ENCODE measurements around the gene VTCN1. TPM values are rescaled to one million over a fixed set of nuclear protein-coding genes. Genes with fewer than 3 reads are reported as not detected.
A peak's percentile ranks its signal among the peaks of the same experiment; 100 is the strongest.
"Not testable (repeated sequence)": the region's sequence is repeated elsewhere in the genome, so short reads cannot be mapped to it uniquely, and the experiment has no call there.

VTCN1 gene
- total RNA-seq (2021; ENCODE audit: unreplicated experiment), result not detected
- polyA plus RNA-seq (2012; ENCODE audit: insufficient read length), result not detected
- percentile 23 among the genes with signal in this experiment for Bru-seq, nascent RNA
- BruChase-seq, experiment 1, labeled RNA remaining after a 2-hour chase, result percentile 27 among the genes with signal in this experiment
- BruChase-seq, experiment 2, labeled RNA remaining after a 6-hour chase, result percentile 27 among the genes with signal in this experiment
- long read RNA-seq, result 0 reads

GRCh38 chr1:117210831-117211261, at the start of gene VTCN1:
Gene VTCN1 (minus strand): TSS chr1:117210927. CDS start chr1:117210855, 72 bp downstream.
- no peaks in the 10 kb centered on the region for H3K4me1 ChIP-seq (ENCODE audit: control insufficient read depth, insufficient read depth, low read length)
- H3K9me3 ChIP-seq (ENCODE audit: control insufficient read depth, insufficient read depth, low read depth, low read length), result no peaks in the 10 kb centered on the region
- H3K36me3 ChIP-seq (ENCODE audit: control insufficient read depth, insufficient read depth, low read length), result no peaks in the 10 kb centered on the region
- ATAC-seq (no peak), DNase-seq (ENCODE audit: low read depth, low spot score) (no peak)
- intact Hi-C loops (cut with micrococcal nuclease; ENCODE audit: unreplicated experiment) (no loop called here), in situ Hi-C loops (cut with HindIII; ENCODE audit: low pct_unique_long_range_greater_than_20kb, low sequenced_read_pairs) (no loop called here)
- ChIA-PET CTCF (no interaction called here), POLR2A (no interaction called here)
- H3K4me3 ChIP-seq (ENCODE audit: low read depth in 2 of 2, low read length in 2 of 2), result no peak within 1 kb of the TSS
- H3K27me3 ChIP-seq (ENCODE audit: control insufficient read depth, insufficient read depth, low read length), result no peaks in the 10 kb centered on the region
- no peak within 1 kb of the TSS for H3K27ac ChIP-seq (ENCODE audit: low read length)
- TF ChIP-seq CTCF (IDR thresholded peaks at IDR 0.05), result no peak
- no peak for TF ChIP-seq SIN3A (IDR thresholded peaks at IDR 0.05; ENCODE audit: borderline replicate concordance, insufficient read depth, low read depth, low read length)
- TF ChIP-seq REST (IDR thresholded peaks at IDR 0.05; ENCODE audit: insufficient read depth in 1 of 2, low read depth in 2 of 2, low read length in 1 of 2), result no peak
- TF ChIP-seq TCF7L2 (IDR thresholded peaks at IDR 0.05; ENCODE audit: low read depth, low read length), result no peak
- TF ChIP-seq POLR2AphosphoS5 (IDR thresholded peaks at IDR 0.05; ENCODE audit: low read depth, low read length), result no peak
- no TSS peak for BruUV-seq (replicated peaks)

- TF ChIP-seq POLR2AphosphoS5 (IDR thresholded peaks at IDR 0.05; ENCODE audit: low read depth, low read length) (no peak), REST (IDR thresholded peaks at IDR 0.05; ENCODE audit: insufficient read depth in 1 of 2, low read depth in 2 of 2, low read length in 1 of 2) (no peak), TCF7L2 (IDR thresholded peaks at IDR 0.05; ENCODE audit: low read depth, low read length) (no peak), SIN3A (IDR thresholded peaks at IDR 0.05; ENCODE audit: borderline replicate concordance, insufficient read depth, low read depth, low read length) (no peak), CTCF (IDR thresholded peaks at IDR 0.05) (no peak)
- intact Hi-C loops (cut with micrococcal nuclease; ENCODE audit: unreplicated experiment) (no loop called here), in situ Hi-C loops (cut with HindIII; ENCODE audit: low pct_unique_long_range_greater_than_20kb, low sequenced_read_pairs) (no loop called here)
- Histone ChIP-seq H3K36me3 (ENCODE audit: control insufficient read depth, insufficient read depth, low read length) (no peaks in the 10 kb centered on the region), H3K4me1 (ENCODE audit: control insufficient read depth, insufficient read depth, low read length) (no peaks in the 10 kb centered on the region), H3K4me3 (ENCODE audit: low read depth in 2 of 2, low read length in 2 of 2) (no peak overlapping the region), H3K9me3 (ENCODE audit: control insufficient read depth, insufficient read depth, low read depth, low read length) (no peaks in the 10 kb centered on the region), H3K27me3 (ENCODE audit: control insufficient read depth, insufficient read depth, low read length) (no peaks in the 10 kb centered on the region), H3K27ac (ENCODE audit: low read length) (no peak overlapping the region)
- ATAC-seq (no peak), DNase-seq (ENCODE audit: low read depth, low spot score) (no peak)
- ChIA-PET POLR2A (no interaction called here), CTCF (no interaction called here)
- no TSS peak for BruUV-seq (replicated peaks)
Measured at GRCh38 chr1:117258791-117259190, 48.1 kb upstream of the VTCN1 start.

GRCh38 chr1:117258075-117258474, 47.3 kb upstream of the VTCN1 start:
- ATAC-seq; CTCF ChIA-PET; H3K4me1 ChIP-seq (ENCODE audit: control insufficient read depth, insufficient read depth, low read length); H3K9me3 ChIP-seq (ENCODE audit: control insufficient read depth, insufficient read depth, low read depth, low read length); H3K27me3 ChIP-seq (ENCODE audit: control insufficient read depth, insufficient read depth, low read length); H3K4me3 ChIP-seq (ENCODE audit: low read depth in 2 of 2, low read length in 2 of 2); H3K27ac ChIP-seq (ENCODE audit: low read length); intact Hi-C loops (cut with micrococcal nuclease; ENCODE audit: unreplicated experiment); DNase-seq (ENCODE audit: low read depth, low spot score); in situ Hi-C loops (cut with HindIII; ENCODE audit: low pct_unique_long_range_greater_than_20kb, low sequenced_read_pairs); POLR2A ChIA-PET; H3K36me3 ChIP-seq (ENCODE audit: control insufficient read depth, insufficient read depth, low read length); BruUV-seq (replicated peaks): not testable (repeated sequence)

Measured in Panc1 (cell line).